Measurements from ENCODE around the gene AOX1.
"Not testable (repeated sequence)": the region's sequence is repeated elsewhere in the genome, so short reads cannot be mapped to it uniquely, and the experiment has no call there.

The AOX1 gene

DNA sequence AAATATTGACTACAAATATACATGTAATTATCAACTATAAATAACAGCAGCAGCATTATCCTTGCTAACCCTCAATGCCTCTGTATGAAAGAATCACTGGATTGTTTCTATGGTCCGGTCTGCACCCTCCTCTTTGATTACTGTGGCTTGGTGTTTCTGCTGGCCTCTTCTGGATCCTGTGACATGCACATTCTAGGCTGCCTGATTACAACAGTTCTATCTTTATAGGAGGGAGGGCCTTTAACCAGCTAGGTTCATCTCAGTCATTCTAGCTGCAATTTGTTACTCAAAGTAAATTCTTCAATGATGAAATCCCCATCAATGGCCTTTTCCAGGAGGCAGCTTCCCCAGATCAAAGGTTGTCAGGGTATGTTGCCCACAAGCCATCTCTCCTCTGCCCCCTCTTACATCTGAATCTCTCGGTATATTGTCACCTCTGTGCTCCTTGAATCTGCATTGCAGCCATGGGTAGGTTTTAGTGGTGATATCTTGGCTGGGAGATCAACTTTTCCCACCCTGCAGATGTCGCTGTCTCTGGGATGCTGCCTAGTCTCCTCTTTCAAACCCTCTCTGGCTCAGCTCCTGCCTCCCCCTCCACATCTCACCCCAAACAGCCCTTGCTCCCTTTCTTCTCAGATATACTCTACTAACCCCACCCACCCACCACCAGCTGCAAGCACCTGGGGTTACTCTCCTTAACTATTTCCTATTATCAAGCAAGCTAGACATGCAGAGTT, 119.7 kb downstream of the AOX1 start:
- DNase-seq, result no peak

DNA sequence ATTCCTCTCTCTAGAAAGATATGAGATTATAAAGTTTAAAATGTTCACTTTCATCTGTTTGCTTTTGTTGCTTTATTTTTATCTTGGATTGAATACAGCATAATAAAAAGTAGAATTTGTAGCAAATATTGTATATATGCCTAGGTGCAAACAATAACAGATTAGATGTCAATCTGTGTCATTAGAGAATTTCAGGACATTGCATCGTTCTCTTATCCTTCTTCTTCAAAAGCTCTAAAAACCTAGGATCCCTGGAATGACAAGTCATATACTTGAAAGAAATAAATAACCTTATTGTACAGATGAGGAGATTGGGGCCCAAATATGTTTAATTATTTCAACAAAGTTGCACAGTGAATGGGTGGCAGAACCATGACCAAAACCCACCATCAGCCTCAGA, 123.1 kb downstream of the AOX1 start:
- no peak for DNase-seq

- peak; percentile 88 for DNase-seq
These were observed 127.3 kb downstream of the AOX1 start for GRCh38 chr2:200713003-200713703.

DNA sequence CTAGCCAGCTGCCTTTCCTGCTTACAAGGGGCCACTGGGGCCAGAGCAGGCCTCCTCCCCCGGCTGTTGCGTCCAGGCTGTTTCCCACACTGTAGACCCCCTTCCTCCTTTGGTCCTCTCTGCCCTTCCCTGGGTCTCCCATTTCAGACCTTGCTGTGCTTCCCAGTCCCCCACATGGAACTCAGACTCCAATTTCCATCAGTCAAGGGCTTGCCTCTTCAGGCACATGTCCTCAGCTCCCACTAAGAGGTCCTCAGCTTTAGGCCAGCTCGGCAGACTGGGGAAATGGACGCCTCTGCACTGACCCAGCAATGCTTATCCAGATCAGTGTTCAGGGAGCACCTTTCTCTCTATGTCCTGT, 127.9 kb downstream of the AOX1 start:
- DNase-seq, result no peak

DNA sequence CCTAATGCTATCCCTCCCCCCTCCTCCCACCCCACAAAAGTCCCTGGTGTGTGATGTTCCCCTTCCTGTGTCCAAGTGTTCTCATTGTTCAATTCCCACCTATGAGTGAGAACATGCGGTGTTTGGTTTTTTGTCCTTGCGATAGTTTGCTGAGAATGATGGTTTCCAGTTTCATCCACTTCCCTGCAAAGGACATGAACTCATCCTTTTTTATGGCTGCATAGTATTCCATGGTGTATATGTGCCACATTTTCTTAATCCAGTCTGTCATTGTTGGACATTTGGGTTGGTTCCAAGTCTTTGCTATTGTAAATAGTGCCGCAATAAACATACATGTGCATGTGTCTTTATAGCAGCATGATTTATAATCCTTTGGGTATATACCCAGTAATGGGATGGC, 129.2 kb downstream of the AOX1 start:
- DNase-seq, result not testable (repeated sequence)

- no peak for DNase-seq
These were observed 130.6 kb downstream of the AOX1 start for GRCh38 chr2:200716386-200716785.

Data from effector CD4-positive, alpha-beta T cell (primary cell).